Stimulated activated CD8-positive, alpha-beta memory T cell treated with anti-CD3 and anti-CD28 coated beads, Interleukin-12 subunit alpha, Interleukin-12 subunit beta, amount 100 ng/mL, for 1 hour (primary cell): ENCODE results near the gene DUSP9.

Experiments used
- DNase-seq: peaks from one replicate; pipeline ENCODE4 v3.0.0-alpha.2; 2020; ENCODE audit warnings: low read depth

The DUSP9 gene

GRCh38 chrX:153621949-153622598 lies 24.9 kb upstream of the DUSP9 start:
- DNase-seq: no peak

DNA sequence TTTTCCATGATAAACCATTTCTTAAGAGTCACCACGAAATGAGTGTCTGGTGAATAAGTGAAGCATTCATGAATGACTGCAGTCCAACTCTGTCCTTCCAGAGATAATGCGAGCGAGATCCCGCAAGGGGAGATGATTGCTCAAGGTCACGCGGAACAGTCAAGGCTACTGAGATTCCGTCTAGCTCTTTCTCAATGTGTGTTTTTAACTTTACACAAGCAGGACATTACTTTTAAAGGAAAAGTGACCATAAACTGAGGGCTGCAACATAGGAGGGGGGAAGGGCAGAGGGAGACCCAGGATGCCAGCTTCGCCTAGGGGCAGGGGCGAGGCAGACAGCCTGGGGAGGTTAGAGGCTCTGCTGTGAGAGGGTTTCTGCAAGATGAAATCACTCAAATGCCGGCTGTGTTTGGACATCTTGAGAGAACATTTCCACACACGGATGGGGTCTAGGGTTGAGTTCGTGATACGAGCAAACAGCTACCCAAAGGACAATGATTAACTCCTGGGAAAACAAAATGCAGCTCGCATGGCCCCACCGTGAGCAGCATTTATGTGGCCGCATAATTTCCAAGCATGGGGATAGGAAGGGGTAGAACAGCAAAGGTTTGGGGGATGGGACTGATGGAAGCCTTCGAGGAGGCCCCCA lies 24.2 kb upstream of the DUSP9 start:
- DNase-seq: no peak

DNA sequence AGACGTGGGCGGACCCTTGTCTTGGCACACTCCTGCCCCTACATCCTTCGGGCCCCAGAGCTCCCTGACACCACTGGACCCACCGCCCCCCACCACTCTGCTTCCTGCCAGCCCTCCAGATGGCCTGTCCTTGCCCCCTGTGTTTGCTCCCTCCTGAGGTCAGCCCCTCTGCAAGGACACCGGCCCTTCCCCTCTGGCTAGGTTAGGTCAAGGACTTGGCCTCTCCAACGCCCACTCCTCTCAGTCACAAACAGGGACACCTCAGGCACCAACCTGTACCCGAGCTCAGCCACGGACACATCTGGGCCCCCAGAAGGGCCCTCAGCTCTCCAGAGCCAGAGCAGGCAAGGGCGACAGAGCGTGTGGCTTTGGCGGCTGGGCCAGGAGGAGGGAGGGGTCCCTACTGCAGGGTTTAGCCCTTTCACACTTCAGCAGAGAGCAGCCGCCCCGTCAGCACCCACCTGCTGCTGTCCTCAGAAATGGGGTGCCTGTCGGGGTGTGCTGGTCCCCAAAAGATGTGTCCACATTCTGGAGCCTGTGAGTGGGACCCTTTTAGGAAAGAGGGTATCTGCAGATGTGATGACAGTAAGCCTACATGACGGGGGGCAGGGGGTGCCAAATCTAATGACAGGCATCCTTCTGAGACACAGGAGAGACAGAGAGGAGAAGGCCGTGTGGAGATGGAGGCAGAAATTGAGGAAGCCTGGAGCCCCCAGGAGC lies 23.5 kb upstream of the DUSP9 start:
- DNase-seq: no peak

DNA sequence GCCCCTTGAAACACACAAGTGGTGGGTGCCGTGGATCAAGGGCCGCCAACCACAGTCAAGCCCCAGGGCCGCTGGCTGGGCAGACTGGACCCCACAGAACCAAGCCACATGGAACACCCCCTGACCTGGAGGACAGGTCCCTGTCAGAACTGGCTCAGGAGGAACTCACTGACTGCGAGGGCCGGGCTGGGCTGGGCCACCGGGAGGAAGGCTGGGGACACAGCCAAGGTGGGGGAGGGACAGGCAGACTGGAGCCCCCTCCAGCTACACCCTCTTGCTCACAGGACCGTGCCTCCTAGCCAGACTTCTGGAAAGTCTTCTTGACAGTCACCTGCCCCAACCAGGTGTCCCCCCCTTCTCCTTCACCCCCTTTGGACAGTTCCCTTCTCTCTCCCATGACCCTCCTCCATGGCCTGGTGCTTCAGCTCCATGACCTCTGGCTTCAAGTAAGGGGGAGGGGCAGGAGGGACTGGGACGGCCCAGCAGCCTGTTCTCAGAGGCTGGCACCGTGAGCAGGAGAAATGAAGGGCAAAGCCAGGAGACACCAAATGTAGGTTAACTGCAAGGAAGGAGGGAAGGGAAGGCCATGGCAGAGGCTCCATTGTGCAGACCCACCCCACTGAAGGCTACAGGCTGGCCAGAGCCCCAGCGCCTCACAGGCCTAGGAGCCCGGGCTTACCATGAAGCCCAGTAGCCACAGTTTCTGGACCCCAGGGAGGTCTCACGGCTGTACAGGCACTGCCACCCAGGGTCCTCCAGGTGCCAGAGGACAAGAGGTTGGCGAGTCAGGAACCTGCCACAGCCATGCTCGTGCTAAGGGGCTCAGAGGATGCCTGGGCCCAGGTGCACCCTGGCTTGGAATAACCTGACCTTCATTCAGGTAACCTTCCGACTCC lies 22.6 kb upstream of the DUSP9 start:
- DNase-seq: no peak

GRCh38 chrX:153625271-153626024 lies 21.6 kb upstream of the DUSP9 start:
- DNase-seq: no peak

DNA sequence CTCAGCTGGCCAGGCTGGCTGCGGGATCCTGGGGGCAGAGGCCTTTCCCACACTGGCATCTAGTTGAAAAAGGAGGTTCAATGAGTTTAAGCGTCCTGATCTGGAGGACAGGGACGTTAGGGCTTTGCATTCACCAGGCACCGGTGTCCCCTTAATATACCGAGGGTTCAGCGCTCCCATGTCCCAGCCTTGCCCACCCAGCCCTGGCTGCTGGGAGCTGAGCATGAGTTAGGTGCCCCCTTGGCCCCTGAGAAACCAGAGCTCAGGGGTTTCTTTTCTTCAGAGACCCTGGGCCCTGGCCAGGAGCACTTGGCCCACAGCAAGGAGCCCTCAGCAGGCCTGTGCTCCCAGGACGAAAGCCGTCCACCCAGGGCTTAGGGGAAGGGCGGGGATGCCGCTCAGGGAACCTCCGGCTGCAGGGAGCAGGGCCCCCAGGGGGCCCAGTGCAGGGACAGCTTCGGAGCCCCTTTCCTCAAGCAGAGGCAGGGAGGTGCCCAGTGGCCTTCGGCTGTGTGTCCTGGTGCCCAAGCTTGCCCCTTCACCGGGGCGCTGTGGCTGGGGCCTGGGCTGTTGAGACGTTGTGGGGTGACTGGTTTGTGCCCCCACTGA lies 20.9 kb upstream of the DUSP9 start:
- DNase-seq: no peak

DNA sequence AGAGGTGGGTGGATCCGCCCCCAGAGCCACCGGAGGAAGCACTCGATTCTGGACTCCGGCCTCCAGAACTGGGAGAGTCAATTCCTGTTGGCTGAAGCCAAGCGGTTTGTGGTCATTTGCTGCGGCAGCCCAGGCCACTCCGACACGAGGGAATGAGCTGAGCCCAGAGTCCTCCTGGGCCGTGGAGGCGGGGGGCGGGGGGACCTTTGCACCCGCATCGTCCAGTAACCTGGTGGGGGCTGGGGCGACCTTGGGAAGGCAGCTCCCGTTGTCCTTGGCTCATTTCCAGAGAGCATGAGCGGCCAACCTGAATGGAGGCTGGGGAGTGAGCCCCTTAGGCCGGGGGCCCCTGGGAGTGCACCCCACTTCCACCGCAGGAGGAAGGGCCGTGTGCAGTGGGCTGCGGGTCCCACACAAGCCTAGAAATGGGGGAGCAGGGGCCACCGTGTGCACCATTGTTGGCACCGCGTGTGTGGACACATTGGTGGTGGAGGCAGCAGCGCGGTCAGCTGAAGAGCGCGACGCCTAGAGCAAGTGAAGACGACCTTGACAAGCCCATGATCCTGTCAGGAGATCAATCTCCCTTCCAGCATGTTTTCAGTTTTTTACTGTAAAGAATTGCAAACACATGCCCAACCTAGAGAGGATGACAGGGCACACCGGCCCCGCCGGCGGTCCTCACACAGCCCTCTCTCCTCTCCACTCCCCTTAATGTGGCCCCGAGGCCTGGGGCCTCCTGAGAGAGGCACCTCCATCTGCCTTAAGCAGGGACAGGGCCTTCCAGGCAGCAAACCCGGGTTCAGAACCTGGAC lies 19.9 kb upstream of the DUSP9 start:
- DNase-seq: no peak

- DNase-seq: no peak
Observed at GRCh38 chrX:153627675-153628111, 19.3 kb upstream of the DUSP9 start.

- no peak for DNase-seq
Observed at GRCh38 chrX:153628129-153628528, 18.9 kb upstream of the DUSP9 start.

DNA sequence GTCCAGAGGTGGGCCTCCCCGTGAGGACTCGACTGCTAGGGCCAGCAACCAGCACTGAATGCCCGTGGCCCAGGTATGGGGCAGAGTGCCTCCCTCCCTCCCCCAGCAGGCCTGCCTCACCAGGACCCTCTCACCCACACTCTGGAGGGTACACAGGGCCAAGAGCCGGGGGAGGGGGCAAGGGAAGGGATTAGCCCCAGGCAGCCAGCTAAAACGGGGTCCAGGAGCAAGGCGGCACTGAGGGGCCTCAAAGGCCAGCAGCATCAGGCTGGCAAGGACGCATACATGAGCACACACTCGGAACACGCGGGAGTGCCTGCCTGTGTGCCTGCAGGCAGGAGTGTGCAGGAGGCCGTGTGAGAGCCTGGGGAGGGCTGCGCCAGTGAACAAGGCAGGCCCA lies 18.3 kb upstream of the DUSP9 start:
- DNase-seq: no peak

GRCh38 chrX:153631346-153631745 lies 15.7 kb upstream of the DUSP9 start:
- no peak for DNase-seq

GRCh38 chrX:153631907-153632594 lies 15.0 kb upstream of the DUSP9 start:
- DNase-seq: no peak

DNA sequence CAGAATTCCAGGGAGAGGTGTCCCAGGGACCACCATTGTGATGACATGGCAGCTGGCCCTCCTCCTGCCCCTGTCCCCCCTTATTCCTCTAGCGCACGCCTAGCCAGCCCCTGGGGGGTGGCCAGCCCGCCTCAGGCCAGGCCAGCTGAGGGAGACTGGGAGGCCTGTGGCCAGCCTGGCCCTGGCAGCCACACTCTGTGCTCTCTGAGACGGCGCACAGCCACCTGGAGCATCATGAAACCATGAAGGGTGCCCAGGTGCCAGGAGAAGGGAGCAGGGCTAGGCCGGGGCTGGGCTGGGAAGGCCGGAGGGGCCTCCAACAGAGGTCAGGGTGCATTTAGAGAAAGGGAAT lies 14.4 kb upstream of the DUSP9 start:
- DNase-seq: no peak

GRCh38 chrX:153633048-153633447 lies 14.0 kb upstream of the DUSP9 start:
- no peak for DNase-seq

- no peak for DNase-seq
Observed at GRCh38 chrX:153633607-153634180, 13.3 kb upstream of the DUSP9 start.

DNA sequence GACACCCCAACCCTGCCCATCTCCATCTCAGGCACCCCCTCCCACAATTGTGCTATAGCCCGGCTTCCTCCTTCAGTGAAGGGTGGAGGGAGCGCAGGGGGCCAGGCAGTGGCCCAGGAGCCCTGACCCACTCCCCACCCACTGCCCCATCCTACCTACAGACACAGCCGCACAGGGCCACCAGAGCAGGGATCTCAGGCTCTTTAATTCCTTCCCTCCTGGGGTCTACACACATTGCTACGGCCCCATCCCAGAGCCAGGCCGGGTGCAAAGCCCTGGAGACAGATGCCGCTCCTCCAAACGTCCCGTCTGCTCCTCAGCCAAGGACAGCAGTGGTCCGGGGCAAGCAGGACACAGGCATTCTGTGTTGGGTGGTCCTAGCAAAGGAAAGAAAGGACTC lies 12.8 kb upstream of the DUSP9 start:
- DNase-seq: no peak

GRCh38 chrX:153634832-153635231 lies 12.2 kb upstream of the DUSP9 start:
- no peak for DNase-seq

GRCh38 chrX:153635388-153635787 lies 11.6 kb upstream of the DUSP9 start:
- DNase-seq: no peak
